Measurements from ENCODE around the gene MBLAC1. TPM values are rescaled to one million over a fixed set of nuclear protein-coding genes. Genes with fewer than 3 reads are reported as not detected.
A peak's percentile ranks its signal among the peaks of the same experiment; 100 is the strongest.

The MBLAC1 gene
- total and polyA plus RNA-seq, 4 donors = 1.7 to 2.9 (median 2.1) TPM

- H3K27me3 ChIP-seq (ENCODE audit: control insufficient read depth in 3 of 3, insufficient read depth in 3 of 3, low read length in 2 of 3) = no peaks in the 10 kb centered on the region
- no peaks in the 10 kb centered on the region for H3K9me3 ChIP-seq (ENCODE audit: control insufficient read depth in 4 of 4, insufficient read depth in 3 of 4, low read length in 3 of 4)
- H3K36me3 ChIP-seq (ENCODE audit: control insufficient read depth in 4 of 4, insufficient read depth in 4 of 4, low read length in 4 of 4) = peaks cover 0 to 11% (median 1%) of the 10 kb centered on the region in 4 donors
- H3K27ac ChIP-seq (ENCODE audit: low read depth in 1 of 2, low read length in 1 of 2) = no peak overlapping the region
- peaks cover 0 to 14% (median 9%) of the 10 kb centered on the region in 5 donors for H3K4me1 ChIP-seq (ENCODE audit: control insufficient read depth in 5 of 5, insufficient read depth in 5 of 5, low read length in 5 of 5)
- TF ChIP-seq CTCF (IDR thresholded peaks at IDR 0.05; ENCODE audit: control extremely low read depth, extremely low read depth) = no peak
- H3K4me3 ChIP-seq = no peak overlapping the region
- H3K9ac ChIP-seq (ENCODE audit: insufficient read depth in 1 of 2, low read length in 2 of 2) = no peak overlapping the region
- ATAC-seq (ENCODE audit: insufficient read depth, low FRiP score) = no peak
- WGBS, 2 donors = 39 to 55% methylated on average over 1 of the region's 1 CpG
- DNase-seq = no peak
Measured at GRCh38 chr7:100120733-100121036, 6.1 kb upstream of the MBLAC1 start.

- Histone ChIP-seq H3K27me3 (ENCODE audit: control insufficient read depth in 3 of 3, insufficient read depth in 3 of 3, low read length in 2 of 3) (no peaks in the 10 kb centered on the region), H3K4me1 (ENCODE audit: control insufficient read depth in 5 of 5, insufficient read depth in 5 of 5, low read length in 5 of 5) (peaks cover 0 to 19% (median 12%) of the 10 kb centered on the region in 5 donors), H3K27ac (ENCODE audit: low read depth in 1 of 2, low read length in 1 of 2) (no peak overlapping the region), H3K36me3 (ENCODE audit: control insufficient read depth in 4 of 4, insufficient read depth in 4 of 4, low read length in 4 of 4) (peaks cover 0 to 11% (median 1%) of the 10 kb centered on the region in 4 donors), H3K4me3 (no peak overlapping the region), H3K9me3 (ENCODE audit: control insufficient read depth in 4 of 4, insufficient read depth in 3 of 4, low read length in 3 of 4) (no peaks in the 10 kb centered on the region), H3K9ac (ENCODE audit: insufficient read depth in 1 of 2, low read length in 2 of 2) (no peak overlapping the region)
- DNase-seq (peak in 2 of 3 donors; percentile 25 to 45), ATAC-seq (ENCODE audit: insufficient read depth, low FRiP score) (no peak)
- WGBS, 2 donors = 75 to 83% methylated on average over 13 of the region's 13 CpGs
- TF ChIP-seq CTCF (IDR thresholded peaks at IDR 0.05; ENCODE audit: control extremely low read depth, extremely low read depth) = no peak
Measured at GRCh38 chr7:100122067-100122466, 4.7 kb upstream of the MBLAC1 start.

GRCh38 chr7:100122568-100122967, 4.2 kb upstream of the MBLAC1 start:
- H3K27ac ChIP-seq (ENCODE audit: low read depth in 1 of 2, low read length in 1 of 2) = no peak overlapping the region
- TF ChIP-seq CTCF (IDR thresholded peaks at IDR 0.05; ENCODE audit: control extremely low read depth, extremely low read depth) = no peak
- H3K9me3 ChIP-seq (ENCODE audit: control insufficient read depth in 4 of 4, insufficient read depth in 3 of 4, low read length in 3 of 4) = no peaks in the 10 kb centered on the region
- H3K4me1 ChIP-seq (ENCODE audit: control insufficient read depth in 5 of 5, insufficient read depth in 5 of 5, low read length in 5 of 5) = peaks cover 0 to 19% (median 12%) of the 10 kb centered on the region in 5 donors
- no peak overlapping the region for H3K9ac ChIP-seq (ENCODE audit: insufficient read depth in 1 of 2, low read length in 2 of 2)
- peaks cover 0 to 11% (median 1%) of the 10 kb centered on the region in 4 donors for H3K36me3 ChIP-seq (ENCODE audit: control insufficient read depth in 4 of 4, insufficient read depth in 4 of 4, low read length in 4 of 4)
- no peak for ATAC-seq (ENCODE audit: insufficient read depth, low FRiP score)
- DNase-seq = no peak
- WGBS, 2 donors = 98 to 100% methylated on average over 1 of the region's 1 CpG
- H3K27me3 ChIP-seq (ENCODE audit: control insufficient read depth in 3 of 3, insufficient read depth in 3 of 3, low read length in 2 of 3) = no peaks in the 10 kb centered on the region
- H3K4me3 ChIP-seq = no peak overlapping the region
